HG03097 (cell line): ENCODE data around the gene RNF34.

ENCODE experiments used
- ATAC-seq: cut with Tn5 transposase; IDR thresholded peaks from one replicate; pipeline ENCODE4 v1.9.1; 2021; ENCODE audit not compliant: unreplicated experiment, low FRiP score

The RNF34 gene

DNA sequence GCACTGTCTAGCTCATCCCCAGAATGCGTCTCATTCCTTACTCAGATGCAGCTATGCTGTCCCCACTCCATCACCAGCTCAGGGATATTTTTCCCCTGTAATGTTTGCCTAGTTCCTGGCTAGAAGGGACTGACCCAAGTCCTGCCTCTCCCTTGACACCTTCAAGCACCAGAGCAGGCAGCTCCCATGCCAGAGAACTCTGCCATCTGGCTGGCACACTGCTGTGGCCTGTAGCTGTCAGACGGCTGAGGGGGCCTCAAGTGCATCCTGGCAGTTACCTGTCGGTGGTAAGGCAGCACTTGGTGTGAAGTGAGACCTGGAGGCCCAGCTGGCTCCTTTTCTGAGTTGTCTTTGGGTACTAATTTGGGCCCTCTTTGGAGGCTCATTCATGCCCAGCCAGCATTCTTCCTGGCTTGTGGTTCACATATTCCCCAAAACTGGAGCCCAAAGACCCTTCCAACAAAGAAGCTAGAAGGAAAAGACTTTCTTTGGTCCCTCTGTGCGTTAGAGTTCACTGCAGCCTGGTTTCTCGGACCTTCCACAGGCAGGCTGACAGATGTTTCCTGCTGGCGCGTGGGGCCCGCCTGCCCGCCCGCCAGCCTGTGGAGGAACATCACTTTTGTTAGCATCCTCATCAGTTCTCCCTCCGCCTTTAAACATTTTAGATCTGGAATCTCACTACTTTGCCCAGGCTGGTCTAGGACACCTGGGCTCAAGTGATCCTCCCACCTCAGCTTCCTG is 33.0 kb downstream of the RNF34 start:
- no peak for ATAC-seq

DNA sequence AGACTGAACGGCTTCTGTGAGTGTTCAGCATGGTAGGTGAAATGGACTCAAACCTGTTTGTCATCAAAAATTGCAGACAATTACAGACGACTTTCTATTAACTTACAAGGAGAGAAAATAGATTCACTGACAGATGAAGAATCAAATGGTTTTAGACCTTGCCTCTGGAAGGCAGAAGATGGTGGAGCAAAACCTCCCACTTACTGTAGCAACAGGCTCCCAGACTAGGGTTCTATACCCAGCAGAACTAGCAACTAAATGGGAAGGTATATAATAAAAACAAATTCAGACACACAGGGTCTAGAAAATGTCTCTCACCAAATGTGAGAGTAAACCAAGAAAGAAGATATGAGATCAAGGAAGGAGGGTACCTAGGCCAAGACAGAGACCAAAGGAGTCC is 36.8 kb downstream of the RNF34 start:
- no peak for ATAC-seq

DNA sequence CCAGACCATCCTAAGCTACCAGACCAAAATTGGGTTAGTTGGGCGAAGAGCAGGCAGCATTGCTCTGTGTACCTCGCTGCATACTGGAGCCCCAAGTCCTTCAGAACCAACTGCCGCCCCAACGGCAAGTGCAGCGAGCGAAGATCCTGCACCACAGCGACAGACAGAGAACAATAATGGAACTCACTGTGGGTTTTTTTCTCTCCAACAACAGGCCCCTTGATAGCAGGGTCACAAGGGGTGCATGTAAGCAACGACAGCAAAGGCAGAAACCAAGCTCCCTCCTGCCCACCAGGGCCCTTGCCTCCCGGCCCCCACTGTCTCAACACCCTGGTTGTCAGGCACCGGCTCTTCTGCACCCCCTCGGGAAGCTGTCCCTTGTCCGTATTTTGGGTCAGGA is 39.0 kb downstream of the RNF34 start:
- no peak for ATAC-seq

DNA sequence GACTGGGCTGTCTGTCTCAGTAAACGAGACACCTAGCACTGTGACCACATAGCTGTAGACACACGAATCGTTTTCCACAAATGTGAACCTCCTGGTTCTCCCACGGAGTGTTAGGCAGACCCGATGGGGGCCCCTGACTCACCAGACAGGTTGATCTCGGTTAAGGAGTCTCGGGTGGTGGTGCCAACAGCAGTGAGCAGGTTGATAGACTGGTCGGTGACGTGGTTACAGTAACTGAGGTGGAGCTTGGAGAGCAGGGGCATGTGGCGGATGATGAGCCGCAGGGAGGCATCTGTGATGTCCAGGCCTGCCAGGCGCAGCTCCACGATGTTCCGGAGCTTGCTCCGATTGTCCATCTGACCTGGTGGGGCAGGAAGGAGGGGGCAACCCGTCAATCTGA is 39.8 kb downstream of the RNF34 start:
- ATAC-seq, result no peak

DNA sequence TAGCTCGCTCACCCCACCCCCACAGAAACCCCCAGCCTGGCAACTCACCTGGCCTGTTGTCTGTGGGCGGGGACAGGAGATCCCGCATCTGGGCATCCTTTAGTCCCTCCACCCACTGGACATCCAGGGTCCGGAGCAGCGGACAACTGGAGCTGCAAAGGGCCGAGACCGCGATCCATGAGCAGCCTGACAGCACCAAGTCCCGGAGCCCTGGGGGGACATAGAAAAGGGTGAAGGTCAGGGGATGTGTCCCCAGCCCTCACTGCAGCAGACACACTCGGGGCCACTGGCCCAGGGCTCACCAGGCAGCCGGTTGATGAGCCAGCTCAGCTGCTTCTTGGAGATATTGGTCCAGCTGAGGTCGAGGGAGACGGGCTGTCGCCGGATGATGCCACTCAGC is 40.9 kb downstream of the RNF34 start:
- ATAC-seq, result no peak

DNA sequence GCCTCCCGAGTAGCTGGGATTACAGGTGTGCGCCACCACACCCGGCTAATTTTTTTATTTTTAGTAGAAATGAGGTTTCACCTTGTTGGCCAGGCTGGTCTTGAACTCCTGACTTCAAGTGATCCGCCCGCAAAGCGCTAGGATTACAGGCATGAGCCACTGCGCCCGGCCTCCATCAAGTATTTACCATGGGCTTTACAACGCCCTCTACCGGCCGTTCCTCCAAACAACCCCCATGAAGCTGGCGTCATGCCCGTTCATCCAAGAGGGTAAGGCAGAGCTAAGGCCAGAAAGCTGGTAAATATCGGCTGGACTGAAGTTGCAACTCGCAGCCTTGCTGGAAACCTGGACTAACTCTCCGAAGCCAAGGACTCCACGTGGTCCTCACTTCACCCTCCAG is 41.6 kb downstream of the RNF34 start:
- no peak for ATAC-seq

DNA sequence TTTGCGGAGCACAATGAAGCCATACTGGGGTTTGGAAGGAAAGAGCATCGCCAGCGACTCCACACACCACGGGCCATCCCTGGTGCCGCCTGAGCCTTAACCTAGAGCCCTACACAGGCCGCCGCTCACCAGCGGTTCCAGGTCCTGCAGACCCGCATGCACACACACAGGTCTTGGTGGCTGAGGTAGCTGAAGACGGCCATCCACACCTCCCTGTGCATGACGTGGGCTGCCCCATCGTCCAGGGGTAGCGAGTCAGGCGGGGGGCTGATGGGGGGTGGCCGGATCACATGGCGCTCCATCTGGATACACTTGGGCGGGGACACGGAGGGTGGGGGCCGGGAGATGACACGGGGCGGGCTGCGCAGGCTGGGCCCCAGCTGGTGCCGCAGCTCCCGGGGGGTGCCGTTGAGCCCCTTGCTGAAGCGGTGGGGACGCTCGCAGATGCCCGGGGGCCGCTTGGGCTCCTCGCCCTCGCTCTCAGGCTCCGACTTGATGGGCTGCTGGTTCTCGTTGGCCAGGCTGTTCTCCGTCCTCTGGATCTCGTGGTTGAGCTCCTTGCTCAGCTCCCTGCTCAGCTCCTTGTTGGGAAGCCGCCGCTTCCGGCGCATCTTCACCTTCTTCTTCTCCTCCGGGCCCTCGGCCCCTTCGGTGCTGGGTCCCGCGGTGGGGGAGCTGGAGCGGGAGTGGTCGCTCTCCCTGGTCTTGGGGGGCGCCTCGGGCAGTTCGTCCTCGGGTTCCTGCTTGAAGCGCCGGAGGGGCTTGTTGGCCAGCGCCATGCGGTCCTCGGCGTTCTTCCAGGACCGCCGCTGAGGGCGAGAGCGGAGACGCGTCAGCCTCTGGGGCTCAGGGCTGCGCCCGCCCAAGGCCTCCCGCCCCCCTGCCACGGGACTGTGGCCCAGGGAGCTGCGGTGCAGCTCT is 42.4 kb downstream of the RNF34 start:
- ATAC-seq, result no peak

DNA sequence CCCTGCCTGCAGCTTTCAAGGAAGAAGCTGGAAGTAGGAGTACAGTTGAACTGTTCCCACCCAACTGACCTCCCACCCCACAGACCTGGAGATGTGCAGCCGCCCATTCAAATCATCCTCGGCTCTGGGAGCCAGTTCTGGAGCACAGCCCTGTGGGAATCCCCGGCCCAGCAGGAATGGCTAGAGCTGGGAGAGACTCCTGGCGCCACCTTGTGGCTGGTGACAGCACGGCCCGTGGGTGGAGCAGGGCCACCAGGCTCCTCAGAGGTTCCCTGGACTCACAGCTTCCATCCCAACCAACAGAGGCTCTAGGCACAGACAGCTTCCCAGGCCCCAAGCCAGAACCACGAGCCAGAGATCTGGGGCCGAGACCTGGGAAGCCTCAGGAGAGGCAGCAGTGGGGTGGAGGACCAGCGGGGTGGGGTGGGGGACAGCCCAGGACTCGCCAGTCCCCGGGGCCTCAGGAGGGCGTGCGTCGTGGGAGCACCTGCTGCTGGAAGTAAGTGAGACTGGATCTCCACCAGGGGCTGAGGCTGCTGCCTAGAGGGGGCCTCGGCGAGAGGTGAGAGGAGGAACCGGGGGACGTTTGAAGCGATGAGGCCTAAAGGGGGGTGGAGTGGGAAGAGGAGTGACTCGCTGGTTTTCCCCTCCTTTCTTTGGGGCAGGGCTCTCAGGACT is 43.4 kb downstream of the RNF34 start:
- no peak for ATAC-seq

DNA sequence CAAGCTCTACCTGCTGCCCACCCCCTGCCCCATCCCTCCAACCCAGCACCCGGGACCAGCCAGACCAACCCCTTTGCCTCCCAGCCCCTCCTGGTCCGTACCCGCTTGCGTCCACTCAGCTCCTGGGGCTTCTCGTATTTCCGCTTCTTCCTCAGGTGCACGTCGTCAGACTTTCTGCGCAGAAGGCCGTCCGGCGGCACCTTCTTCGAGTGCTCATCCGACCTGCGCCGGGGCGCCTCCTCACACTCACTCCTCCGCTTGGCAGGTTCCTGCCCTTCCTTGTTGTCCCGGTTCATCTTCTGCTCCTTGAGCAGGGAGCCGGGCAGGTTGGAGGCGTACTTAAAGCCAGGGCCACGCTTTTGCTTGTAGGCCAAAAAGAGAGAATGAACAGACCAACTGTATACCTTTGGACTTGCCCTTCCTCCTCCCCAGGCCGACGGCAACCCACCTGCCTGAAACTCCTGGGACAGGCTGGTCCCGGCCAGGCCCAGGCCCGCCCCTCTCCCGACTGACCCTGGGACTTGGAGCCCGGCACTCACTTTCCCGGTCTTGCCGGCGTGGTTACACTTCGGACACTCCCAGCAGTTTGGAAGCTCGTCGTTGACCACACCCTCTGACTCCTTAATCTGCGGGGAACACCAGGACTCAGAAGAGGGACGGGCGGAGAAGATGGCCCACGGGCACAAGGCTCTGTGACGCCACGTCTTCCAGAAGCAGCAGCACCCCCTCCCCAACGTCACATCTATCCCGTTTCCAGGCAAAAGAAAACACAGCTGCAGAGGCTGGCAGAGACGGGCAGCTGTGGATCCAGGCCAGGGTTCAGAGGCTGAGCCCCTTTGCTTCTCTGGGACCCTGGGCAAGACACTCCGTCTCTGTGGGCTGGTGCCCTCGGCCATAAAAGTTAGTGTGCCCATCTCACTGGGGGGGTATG is 44.3 kb downstream of the RNF34 start:
- ATAC-seq, result no peak

DNA sequence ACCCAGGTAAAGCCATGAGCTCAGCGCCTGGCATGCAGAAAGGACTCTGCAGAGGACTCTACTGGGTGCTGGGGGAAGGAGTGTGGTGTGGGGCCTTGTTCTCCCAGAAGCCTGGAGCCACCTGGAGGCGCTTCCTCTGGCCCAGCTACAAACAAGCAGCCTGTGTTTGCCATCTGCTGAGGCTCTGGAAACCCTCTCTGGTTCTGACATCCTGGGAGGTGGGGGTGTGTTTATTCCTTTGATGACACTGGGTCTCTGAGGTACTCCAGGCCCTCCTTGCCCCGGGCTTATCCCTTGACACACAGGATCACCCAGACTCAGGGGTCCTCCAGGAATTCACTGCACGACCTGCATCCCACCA is 44.9 kb downstream of the RNF34 start:
- ATAC-seq, result no peak

DNA sequence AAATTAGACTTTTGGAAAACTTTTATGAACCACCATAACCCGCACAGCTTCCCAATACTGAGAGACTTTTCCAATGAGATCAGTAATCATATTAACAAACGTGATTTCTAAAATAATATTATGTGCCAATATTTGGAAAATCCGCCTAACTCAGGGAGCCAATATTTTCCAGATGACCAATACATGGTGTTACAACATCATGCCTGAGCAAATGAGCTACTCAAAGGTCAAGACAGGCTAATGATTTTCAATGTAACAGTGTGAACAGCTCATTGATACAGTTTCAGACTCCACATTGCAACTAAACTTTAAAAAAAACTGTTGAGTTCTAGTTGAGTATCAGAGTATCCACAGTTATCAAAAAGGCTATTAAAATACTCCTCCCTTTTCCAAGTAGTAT is 46.8 kb downstream of the RNF34 start:
- no peak for ATAC-seq

DNA sequence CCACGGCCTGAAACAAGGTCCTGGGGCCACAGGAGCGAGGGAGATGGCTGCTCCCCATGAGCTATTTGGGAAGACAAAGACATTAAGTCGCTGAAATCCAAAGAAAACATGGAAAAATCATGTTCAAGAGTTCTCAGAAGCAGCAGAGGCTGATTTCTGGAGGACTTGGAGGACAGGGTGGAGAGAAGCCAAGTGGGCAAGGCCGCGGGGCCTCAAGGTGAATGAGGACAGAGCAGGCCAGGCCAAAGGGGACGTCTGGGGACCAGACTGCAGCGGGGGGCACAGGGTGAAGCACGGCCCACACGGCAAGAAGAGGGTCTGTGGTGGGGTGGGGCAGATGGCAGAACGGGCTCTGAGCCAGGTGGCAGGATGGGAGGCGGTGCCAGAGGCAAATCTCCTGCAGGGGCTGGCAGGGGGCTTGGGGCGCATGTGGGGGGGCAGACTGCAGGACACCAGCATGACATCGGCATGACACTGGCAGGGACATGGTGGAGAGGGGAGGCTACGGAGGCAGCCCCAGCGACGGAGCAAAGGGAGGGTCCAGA is 48.9 kb downstream of the RNF34 start:
- no peak for ATAC-seq

DNA sequence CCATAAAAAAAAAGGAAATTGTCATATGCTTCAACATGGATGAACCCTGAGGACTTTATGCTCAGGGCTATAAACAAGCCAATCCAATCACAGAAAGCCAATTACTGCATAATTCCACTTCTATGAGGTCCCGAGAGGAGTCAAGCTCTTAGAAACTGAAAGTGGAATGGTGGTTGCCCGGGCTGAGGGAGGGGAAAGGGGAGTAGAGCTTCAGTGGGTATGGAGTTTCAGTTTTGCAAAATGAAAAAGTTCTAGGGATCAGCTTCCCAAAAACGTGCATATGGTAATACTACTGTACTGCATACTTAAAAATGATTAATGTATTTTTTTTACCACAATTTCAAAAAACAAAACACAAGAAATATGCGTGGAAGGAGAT is 52.0 kb downstream of the RNF34 start:
- ATAC-seq, result no peak

DNA sequence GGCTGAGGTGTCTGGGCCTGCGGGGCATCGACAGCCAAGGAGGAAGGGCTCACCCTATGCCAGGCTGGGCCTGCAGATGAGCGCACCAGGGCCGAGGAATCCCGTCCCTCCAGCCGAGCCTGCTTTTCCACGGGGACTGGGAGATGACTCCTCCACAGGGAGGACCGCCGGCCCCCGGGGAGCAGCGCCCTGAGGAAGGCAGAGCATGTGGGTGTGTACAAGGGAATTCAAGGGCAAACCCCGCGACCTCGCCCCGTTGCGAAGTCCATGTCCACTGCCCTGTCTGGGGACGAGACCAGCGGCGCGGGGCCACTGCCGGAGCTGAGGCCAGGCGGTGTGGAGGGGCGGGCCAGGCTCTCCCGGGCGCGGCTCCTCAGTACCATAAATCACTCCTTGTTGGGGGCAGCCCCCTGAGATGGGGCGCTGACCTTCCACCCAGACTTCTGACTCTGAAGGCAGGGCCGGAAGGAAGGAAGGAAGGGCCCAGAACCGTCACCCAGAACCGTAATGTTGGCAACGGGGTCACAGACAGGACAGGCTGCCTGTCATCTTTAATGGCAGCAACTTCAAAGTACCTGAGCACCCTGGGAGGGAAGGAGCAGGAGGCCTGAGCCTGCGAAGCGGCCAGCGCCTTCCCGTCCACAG is 52.5 kb downstream of the RNF34 start:
- ATAC-seq, result no peak

DNA sequence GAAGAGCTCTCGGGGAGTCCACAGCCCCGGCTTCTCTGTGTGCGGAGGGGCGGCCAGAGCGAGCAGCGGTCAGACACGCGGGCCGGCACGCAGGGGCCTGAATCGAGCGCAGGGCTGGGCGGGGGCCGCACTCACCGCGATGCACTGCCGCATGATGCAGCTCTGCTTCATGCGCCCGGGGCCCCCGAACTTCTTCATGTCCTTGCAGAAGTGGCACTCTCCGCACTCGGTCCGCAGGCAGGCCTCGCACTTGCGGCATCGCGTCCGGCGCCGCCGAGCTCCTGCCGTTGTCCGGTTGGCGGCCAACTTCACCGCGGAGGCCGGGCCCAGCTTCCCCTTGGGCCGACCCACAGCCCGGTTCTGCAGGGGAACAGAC is 53.1 kb downstream of the RNF34 start:
- ATAC-seq, result no peak

DNA sequence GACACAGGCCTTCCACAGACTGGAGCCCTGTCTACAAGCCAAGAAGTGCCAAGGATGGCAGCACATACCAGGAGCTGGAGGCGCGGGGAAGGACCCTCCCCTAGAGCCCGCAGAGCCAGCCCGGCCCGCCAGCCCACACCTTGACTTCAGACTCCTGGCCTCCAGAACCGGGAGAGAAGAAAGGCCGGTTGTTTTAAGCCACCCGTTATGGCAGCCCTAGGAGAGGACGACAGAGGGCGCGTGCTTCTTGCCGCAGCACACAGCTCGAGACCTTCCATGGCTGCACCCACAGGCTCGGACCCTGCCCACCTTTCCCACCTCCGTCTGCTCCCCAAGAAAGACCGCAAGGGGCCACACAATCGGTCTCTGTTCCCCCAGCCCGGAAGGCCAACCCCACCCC is 53.7 kb downstream of the RNF34 start:
- no peak for ATAC-seq

DNA sequence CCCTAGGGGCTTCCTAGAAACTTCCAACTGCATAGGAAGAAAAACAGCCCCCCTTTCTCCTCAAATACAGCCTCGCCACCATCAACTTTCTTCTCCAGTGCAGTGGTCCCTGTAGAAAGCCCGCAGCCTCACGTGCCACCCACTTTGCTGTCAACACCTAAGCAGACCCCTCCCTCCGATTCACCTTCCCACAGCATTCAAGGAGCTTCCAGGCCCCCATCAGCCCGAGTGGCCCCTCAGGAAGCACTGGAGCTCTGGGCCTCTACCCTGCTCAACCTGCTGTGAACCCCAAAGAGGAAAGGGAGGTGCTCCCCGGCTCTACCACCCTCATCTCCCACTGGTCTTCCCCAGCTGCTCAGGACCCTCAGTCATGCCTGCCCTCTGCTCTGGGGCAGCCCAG is 55.0 kb downstream of the RNF34 start:
- ATAC-seq, result no peak

DNA sequence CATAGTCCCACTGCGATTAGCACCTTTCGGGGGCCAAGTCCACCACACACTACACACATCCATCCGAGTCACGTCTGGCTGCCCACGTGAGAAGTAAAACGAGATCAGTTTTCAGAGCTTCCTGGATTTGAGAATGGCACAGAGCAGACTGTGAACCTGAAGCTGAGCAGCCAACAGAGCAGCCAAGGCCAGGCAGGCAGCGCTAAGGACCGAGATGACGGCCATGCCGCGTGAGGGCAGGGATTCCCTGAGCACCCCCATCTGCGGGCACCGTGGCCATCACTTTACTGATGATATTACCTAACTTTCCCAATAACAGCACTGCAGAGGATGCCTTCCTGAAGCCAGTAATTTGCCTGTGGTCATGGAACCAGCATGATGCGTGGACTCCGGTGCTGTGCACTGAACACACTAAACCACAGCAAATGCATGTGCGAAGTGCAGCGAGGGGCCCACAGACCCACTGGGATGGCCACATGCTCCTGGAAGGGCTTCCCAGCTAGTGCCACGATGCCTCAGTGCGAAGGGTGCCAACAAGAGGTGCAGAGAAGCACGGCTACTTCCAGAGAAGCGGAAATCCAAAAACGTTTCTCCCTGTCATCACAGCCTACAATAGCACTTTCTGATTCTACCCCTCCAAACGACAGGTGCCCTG is 56.0 kb downstream of the RNF34 start:
- ATAC-seq, result no peak

DNA sequence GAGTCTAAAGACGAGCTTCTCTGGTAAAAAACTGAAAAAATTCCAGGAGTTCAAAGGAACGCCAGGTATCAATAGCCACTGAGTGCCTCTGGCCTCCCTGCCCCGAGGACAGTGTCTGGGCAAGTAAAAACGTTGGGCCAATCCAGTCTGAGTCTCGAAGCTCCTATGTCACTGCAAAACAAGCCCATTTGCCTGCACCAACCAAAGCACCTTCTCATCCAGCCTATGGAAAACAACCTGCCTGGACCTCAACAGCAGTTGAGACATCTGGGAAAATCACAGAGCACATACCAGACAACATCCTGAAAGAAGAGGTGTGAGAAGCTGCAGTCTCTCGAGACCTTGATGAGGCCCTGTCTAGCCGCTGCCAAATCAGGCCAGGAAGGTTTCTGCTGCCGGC is 56.6 kb downstream of the RNF34 start:
- no peak for ATAC-seq
